HepG2 (cell line): ENCODE measurements around the gene PSMA7. TPM values are rescaled to one million over a fixed set of nuclear protein-coding genes. Genes with fewer than 3 reads are reported as not detected.
A peak's percentile ranks its signal among the peaks of the same experiment; 100 is the strongest.

ENCODE experiments used
- ATF1 ChIP-seq: IDR thresholded peaks from 2 replicates; pipeline ENCODE4 v1.6.1; 2016; ENCODE audit warnings: mild to moderate bottlenecking, control low read depth
- CAMTA2 ChIP-seq: sonication (generic); formaldehyde crosslinking; IDR thresholded peaks from 2 replicates; pipeline ENCODE4 v1.4.0; 2020; ENCODE audit warnings: mild to moderate bottlenecking, missing genetic modification reagents, borderline replicate concordance
- RELA ChIP-seq: sonication (generic); formaldehyde crosslinking; IDR thresholded peaks from 2 replicates; pipeline ENCODE4 v1.4.0; 2020; ENCODE audit warnings: missing genetic modification reagents
- RFX1 ChIP-seq: fragments of 450-650 bp; IDR thresholded peaks from 2 replicates; pipeline ENCODE4 v1.6.1; 2017
- SAFB2 ChIP-seq: sonication (generic); formaldehyde crosslinking; IDR thresholded peaks from 2 replicates; pipeline ENCODE4 v1.5.1; 2020; ENCODE audit warnings: missing genetic modification reagents, low read depth, mild to moderate bottlenecking, borderline replicate concordance
- TAF1 ChIP-seq: sonication (generic); formaldehyde crosslinking; IDR thresholded peaks from 2 replicates; pipeline ENCODE4 v1.4.0; 2020; ENCODE audit warnings: missing genetic modification reagents
- TERF1 ChIP-seq: sonication (generic); formaldehyde crosslinking; IDR thresholded peaks from 2 replicates; pipeline ENCODE4 v1.8.0; 2022; ENCODE audit warnings: mild to moderate bottlenecking, missing genetic modification reagents, moderate library complexity
- ZBTB38 ChIP-seq: sonication (generic); formaldehyde crosslinking; IDR thresholded peaks from 2 replicates; pipeline ENCODE4 v1.5.1; 2020; ENCODE audit warnings: mild to moderate bottlenecking, missing genetic modification reagents
- ZNF124 ChIP-seq: sonication (generic); formaldehyde crosslinking; IDR thresholded peaks from 2 replicates; pipeline ENCODE4 v1.4.0; 2020; ENCODE audit warnings: missing genetic modification reagents
- ZNF839 ChIP-seq: sonication (generic); formaldehyde crosslinking; IDR thresholded peaks from 2 replicates; pipeline ENCODE4 v1.4.0; 2020; ENCODE audit warnings: missing genetic modification reagents, mild to moderate bottlenecking, borderline replicate concordance
- polyA plus RNA-seq, 8 experiments: library from polyadenylated mRNA; depleted of rRNA in 3 of 8; stranded (reverse) in 7 of 8; unstranded in 1 of 8; fragments of >200 nt; fragmentation: Illumina TruSeq in 4 of 8; extraction: Trizol in 4 of 8; gene quantifications; 2 replicates each; pipeline versions ENCODE4 v1.2.1 to v1.2.3, GENCODE V29; 2011 to 2016; ENCODE audit warnings: low read depth in 4 of 8, missing spikeins in 1 of 8, mixed read lengths in 1 of 8; ENCODE audit not compliant: insufficient read depth in 1 of 8
- total RNA-seq, 5 experiments: library from RNA; depleted of rRNA; stranded (reverse); fragments of >200 nt; fragmentation: Illumina TruSeq; extraction: Trizol; gene quantifications; 2 replicates each; pipeline ENCODE4 v1.2.3, GENCODE V29; 2016; ENCODE audit warnings: low read depth in 1 of 5
- TF ChIP-seq, protein P1 (sequence below), 2 experiments: fragments of 450-650 bp in 1 of 2; sonication (generic) in 1 of 2; formaldehyde crosslinking in 1 of 2; IDR thresholded peaks; 2 replicates each; pipeline versions ENCODE4 v1.6.1 to v1.8.0; 2016 to 2022; ENCODE audit warnings: antibody characterized with exemption in 1 of 2, mild to moderate bottlenecking in 1 of 2, missing genetic modification reagents in 1 of 2
- TF ChIP-seq, protein P2 (sequence below): sonication (generic); formaldehyde crosslinking; IDR thresholded peaks from 2 replicates; pipeline ENCODE4 v1.4.0; 2020; ENCODE audit warnings: missing genetic modification reagents, mild to moderate bottlenecking, borderline replicate concordance
- TF ChIP-seq, protein P3 (sequence below): sonication (generic); formaldehyde crosslinking; IDR thresholded peaks from 2 replicates; pipeline ENCODE4 v1.5.0; 2020; ENCODE audit warnings: mild to moderate bottlenecking, missing genetic modification reagents

The PSMA7 gene
- total and polyA plus RNA-seq, 2 of the 13 experiments (the other 11 are each of a cell fraction or from before 2014, with no cell fraction given): 531 to 631 TPM

DNA sequence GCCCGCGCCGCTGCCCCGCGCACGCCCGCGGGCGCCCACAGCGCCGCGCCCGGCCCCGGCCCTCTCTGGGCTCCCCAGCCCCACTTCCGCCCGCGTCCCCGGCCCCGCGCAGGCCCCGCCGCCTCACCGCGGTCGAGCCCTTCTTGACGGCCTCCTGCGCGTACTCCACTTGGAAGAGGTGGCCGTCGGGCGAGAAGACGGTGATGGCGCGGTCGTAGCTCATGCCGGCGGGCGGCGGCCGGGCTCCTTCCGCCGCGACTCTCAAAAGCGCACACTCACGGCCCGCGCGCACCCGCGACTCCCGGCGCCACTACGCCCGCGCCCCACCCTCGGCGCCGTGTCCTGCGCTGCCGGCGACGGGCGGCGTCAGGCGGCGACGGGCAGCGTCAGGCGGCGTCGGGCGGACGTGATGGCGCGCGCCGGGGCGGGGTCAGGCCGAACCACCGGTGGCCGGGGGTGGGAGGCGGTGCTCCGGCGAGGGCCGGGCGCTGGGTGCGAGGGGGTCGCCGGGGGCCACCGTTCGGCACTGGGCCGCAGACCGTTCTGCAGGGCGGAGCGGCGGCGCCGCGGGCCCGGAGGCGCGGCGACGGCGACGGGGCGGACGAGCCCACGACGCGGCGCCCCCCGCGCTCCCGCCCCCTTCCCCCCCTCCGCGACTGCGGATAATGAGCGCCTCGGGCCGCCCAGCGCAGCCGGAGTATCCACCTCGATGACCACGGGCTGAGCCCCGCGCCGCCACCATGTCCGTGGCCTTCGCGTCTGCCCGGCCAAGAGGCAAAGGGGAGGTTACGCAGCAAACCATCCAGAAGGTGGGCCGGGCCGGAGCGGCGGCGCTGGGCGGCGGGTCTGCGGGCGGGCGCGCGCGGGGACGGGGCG, at the start of gene PSMA7, which contains the start of gene SS18L1 (continued):
- TF ChIP-seq CAMTA2 (CRISPR knock-in tag) (0 out of 2 replicates have a peak, but pooled peaks have one; percentile 1), ZNF124 (peak; percentile 66), ZBTB38 (CRISPR knock-in tag) (peak; percentile 68; the same call in 1 of the 2 replicates), RELA (peak; percentile 89), ZNF839 (CRISPR knock-in tag) (no peak; the same call in 1 of the 2 replicates), ATF1 (no peak), TAF1 (CRISPR knock-in tag) (peak; percentile 92), TERF1 (CRISPR knock-in tag) (0 out of 2 replicates have a peak, but pooled peaks have one; percentile 26), SAFB2 (peak; percentile 82), RFX1 (no peak)
- TF ChIP-seq, protein P1, sequence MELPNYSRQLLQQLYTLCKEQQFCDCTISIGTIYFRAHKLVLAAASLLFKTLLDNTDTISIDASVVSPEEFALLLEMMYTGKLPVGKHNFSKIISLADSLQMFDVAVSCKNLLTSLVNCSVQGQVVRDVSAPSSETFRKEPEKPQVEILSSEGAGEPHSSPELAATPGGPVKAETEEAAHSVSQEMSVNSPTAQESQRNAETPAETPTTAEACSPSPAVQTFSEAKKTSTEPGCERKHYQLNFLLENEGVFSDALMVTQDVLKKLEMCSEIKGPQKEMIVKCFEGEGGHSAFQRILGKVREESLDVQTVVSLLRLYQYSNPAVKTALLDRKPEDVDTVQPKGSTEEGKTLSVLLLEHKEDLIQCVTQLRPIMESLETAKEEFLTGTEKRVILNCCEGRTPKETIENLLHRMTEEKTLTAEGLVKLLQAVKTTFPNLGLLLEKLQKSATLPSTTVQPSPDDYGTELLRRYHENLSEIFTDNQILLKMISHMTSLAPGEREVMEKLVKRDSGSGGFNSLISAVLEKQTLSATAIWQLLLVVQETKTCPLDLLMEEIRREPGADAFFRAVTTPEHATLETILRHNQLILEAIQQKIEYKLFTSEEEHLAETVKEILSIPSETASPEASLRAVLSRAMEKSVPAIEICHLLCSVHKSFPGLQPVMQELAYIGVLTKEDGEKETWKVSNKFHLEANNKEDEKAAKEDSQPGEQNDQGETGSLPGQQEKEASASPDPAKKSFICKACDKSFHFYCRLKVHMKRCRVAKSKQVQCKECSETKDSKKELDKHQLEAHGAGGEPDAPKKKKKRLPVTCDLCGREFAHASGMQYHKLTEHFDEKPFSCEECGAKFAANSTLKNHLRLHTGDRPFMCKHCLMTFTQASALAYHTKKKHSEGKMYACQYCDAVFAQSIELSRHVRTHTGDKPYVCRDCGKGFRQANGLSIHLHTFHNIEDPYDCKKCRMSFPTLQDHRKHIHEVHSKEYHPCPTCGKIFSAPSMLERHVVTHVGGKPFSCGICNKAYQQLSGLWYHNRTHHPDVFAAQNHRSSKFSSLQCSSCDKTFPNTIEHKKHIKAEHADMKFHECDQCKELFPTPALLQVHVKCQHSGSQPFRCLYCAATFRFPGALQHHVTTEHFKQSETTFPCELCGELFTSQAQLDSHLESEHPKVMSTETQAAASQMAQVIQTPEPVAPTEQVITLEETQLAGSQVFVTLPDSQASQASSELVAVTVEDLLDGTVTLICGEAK (IDR thresholded peaks at IDR 0.05): no peak
- TF ChIP-seq, protein P1 (CRISPR knock-in tag; IDR thresholded peaks at IDR 0.05): peak; percentile 54; the same call in 1 of the 2 replicates
- TF ChIP-seq, protein P2, sequence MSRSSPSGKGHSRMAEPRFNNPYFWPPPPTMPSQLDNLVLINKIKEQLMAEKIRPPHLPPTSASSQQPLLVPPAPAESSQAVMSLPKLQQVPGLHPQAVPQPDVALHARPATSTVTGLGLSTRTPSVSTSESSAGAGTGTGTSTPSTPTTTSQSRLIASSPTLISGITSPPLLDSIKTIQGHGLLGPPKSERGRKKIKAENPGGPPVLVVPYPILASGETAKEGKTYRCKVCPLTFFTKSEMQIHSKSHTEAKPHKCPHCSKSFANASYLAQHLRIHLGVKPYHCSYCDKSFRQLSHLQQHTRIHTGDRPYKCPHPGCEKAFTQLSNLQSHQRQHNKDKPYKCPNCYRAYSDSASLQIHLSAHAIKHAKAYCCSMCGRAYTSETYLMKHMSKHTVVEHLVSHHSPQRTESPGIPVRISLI: peak; percentile 49; the same call in 1 of the 2 replicates
- TF ChIP-seq, protein P3, sequence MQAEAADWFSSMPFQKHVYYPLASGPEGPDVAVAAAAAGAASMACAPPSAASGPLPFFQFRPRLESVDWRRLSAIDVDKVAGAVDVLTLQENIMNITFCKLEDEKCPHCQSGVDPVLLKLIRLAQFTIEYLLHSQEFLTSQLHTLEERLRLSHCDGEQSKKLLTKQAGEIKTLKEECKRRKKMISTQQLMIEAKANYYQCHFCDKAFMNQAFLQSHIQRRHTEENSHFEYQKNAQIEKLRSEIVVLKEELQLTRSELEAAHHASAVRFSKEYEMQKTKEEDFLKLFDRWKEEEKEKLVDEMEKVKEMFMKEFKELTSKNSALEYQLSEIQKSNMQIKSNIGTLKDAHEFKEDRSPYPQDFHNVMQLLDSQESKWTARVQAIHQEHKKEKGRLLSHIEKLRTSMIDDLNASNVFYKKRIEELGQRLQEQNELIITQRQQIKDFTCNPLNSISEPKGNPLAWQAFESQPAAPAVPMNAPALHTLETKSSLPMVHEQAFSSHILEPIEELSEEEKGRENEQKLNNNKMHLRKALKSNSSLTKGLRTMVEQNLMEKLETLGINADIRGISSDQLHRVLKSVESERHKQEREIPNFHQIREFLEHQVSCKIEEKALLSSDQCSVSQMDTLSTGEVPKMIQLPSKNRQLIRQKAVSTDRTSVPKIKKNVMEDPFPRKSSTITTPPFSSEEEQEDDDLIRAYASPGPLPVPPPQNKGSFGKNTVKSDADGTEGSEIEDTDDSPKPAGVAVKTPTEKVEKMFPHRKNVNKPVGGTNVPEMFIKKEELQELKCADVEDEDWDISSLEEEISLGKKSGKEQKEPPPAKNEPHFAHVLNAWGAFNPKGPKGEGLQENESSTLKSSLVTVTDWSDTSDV (CRISPR knock-in tag): peak; percentile 29; the same call in 1 of the 2 replicates
